MV-4-11 (cell line): ENCODE results near the gene KCNH4.

Experiments used
- DNase-seq: peaks from one replicate; lab custom pipeline; 2025; lab: John Stamatoyannopoulos, UW

The KCNH4 gene

DNA sequence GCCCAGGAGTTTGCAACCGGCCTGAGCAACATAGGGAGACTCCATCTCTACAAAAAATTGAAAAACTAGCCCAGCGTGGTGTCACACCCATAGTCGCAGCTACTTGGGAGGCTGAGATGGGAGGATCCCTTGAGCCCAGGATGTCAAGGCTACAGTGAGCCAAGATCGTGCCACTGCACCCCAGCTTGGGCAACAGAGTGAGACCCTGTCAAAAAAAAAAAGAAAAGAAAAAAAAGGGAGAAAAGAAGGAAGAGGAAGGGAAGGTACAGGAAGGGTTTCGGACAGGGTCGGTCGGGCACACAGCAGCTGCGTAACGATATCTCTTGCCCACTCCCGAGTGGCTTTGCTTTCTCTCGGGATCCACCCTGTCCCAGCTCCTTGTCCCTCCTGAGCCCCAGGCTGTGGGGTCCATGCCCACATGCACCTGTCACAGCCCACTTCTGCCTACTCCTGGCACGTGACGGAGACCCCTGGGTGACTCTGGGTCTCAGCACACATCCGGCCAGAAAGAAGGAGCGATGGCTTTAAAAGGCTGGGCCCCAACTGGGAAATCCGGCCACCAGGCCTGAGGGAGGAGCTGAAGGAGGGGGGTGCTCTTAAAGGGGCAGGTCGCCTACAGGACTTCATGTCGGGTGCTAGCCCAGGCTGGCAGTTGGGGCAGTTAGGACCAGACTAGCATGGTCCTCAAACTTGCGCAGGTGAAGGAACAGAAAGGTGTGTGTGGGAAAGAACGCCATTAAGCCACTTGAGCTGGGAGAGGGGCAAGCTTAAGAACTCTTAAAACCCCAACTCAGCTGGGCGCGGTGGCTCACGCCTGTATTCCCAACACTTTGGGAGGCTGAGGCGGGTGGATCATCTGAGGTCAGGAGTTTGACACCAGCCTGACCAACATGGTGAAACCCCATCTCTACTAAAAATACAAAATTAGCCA lies 13.3 kb upstream of the KCNH4 start, which contains the start of gene GHDC:
Gene GHDC, minus strand, starts transcription at position 526 of the 931 bp plus-strand sequence. CDS start 913 bp downstream, outside the sequence.
- DNase-seq: peak; percentile 84

DNA sequence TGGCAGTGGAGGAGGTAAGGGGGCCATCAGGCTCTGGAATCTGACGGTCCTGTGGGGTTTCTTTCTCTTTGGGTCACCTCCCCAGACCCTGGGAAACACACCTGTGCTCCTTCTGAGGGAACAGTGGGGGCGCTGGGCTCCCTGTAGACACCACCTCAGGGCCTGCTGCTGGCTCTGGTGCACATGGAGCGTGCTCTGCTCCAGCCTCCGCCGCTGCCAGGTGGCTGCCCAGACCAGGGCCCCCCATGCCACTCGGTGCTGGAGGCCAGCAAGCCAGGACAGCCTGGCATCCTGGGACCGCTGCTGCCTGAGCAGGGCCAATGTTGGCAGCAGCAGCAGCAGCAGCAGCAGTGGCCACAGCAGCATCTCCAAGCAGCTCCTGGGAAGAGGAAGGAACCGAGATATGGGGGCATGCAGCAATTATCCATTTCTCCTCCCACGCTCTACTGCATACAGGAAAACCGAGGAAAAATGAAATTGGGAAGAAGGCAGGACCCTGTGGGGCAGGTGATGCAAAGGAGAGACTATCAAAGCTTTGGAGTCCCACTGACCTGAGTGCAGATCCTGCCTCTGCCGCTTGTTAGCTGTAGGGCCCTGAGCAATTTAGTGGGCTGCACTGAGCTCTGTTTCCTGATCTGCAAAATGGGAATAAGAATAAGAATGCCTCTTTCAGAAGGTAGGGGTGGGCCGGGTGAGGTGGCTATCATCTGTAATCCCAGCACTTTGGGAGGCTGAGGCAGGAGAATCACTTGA lies 12.4 kb upstream of the KCNH4 start:
- no peak for DNase-seq

DNA sequence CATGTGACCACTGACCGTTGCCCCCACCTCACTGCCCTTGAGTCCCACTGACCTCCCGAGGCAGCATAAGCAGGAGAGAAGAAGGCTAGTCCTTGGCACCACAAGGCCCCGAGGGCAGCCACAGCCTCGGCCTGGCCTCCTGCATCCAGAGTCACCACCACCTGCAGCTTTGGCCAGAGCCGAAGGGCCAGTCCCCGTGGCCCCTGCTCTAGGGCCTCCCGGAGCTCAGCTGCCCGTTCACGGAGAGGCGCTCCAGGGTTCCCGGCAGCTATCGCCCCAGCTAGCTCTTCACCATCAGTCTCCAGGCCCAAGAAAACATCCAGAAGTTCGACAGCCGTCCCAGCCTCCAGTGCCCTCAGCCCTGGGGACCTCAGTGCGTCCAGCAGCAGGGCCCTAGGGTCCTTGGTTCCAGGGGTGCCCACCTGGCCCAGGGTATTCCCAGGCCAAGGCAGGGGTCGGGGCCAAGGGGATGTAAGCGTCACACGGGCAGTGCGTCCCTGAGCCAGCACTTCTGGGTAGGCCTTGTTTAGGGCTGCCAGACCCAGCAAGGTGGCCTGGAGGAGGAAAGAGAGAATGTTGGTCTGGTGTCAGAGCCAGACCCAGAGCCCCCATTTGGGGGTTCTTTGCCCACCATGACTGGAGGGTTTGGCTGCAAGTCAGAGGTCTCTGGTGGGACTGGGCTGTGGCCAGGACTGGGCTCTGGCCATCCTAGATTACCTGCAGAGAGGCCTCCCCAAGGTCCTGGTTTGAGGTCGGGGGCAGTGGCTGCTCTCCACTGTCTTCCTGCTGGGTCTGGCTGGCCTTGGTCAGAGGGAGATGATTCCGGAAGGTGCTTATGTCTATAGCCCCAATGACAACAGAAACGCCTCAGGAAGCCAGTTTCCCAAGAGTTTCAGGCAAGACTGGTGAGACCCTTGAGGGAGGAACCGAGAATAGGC lies 11.5 kb upstream of the KCNH4 start:
- peak; percentile 17 for DNase-seq

DNA sequence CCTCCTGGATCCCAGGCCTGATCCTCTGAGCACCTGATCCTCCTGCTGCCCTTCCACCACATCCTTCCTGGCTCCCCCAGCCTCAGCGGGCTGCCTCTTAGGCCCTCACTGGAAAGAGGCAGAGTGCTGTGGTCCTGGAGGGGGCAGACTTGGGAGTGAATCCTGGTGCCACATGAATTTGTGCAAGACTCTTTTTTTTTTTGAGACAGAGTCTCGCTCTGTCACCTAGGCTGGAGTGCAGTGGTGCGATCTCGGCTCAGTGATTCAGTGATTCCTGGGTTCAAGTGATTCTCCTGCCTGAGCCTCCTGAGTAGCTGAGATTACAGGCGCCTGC lies 10.3 kb upstream of the KCNH4 start:
- DNase-seq: no peak

DNA sequence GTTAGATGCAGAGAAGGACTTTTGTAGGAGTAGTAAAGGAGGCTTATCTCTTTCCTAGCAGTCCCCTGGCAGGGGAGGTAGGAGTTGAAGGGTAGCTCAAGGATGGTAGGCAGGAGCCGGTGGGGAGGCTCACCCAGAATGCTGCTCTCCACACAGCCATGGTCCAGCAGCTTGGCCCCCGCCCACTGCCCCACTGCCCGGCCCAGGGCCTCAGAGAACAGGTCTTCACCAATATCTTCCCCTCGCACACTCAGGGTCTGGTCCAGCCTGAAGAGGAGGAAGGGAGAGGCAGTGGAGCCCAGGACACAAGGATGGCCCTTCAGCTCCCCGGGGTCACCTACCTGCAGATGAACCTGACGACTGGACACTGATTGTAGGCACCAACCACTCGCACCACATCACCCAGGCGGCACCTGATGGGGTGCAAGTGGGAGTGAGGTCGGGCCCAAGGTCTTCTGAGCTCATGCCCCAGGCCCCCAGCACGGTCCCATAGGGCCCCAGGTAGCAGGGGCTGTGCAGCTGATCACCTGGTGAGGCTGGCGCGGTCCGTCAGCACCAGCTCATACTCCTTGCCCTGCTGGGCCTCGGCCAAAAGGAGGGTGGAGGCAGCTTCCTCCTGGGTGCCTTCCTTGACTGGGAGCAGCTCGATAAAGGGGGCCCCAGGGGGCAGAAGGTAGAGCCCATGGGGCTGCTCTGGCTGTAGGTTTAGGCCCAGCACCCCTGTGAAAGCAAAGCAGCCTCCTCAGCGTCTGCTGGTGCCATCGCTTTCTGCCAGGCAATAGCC lies 9.7 kb upstream of the KCNH4 start:
- no peak for DNase-seq

DNA sequence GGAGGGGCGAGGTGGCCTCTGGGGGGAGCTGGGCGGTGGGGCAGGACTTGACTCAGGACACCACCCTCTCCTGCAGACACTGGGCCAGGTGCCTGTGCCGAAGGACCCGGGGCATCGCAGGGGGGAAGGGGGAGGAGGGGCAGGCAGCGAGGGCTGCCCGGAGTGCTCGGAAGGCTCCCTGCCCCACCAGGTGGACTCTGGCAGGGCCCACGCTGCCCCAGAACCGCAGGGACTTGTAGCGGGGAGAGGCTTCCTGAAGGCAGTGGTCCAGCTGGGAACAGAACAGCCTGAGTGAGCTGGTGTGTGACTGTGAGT lies 8.7 kb upstream of the KCNH4 start:
- DNase-seq: no peak

DNA sequence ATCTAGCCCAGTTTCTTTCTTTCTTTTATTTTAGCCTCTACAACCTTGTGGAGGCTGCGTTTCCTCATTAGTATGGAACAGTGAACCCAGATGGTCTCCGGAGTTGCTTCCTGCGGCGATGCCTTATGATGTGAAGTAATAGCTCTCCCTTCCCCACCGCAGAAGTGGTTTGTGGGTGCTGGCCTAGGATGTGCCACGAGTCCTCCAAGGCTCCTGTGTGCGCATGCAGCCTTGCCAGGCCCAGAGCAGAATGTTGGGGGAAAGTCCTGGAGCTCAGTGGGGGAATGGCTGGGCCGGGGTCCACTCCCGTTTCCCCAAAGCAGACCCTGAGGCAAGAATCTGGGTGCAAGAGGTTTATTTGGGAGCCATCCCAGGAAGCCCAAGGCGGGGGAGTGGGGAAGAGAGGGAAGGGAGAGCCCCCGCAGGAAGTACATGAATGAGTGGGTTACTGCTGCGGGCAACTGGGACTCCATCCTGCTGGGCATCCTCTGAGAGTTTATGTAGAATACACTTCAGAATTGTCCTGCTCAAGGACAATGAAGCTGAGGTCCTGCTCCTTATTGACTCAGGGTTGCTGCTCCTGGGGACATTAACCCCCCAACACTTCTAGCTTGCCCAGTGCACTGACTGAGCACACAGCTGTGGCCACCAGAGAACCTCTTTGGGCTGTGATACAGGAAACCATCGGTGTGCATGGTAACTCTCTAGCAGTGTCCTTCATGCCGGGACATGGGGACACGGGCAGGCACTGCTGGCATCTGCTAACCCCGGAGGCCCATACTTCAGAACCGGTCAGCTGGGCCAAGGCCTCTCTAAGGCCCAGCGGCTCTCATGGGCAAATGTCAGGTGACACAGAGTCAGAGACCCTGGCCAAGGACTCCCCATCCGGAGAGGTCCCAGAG lies 8.1 kb upstream of the KCNH4 start:
- peak; percentile 98 for DNase-seq

DNA sequence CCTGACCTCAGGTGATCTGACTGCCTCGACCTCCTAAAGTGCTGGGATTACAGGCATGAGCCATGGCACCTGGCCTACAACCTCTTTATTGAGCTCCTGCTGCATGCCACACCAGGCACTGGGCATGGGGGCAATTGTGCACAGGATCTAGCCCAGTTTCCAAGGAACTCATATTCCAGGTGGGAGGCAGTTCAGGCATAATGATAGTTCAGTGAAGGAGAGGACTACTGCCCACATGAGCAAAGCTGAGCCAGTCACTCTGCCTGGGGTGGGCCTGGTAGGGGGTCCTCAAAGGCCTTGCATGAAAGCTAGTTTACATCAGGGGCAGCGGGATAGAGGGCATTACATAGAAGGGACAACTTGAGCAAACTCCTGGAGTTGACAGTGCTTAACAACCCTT lies 6.9 kb upstream of the KCNH4 start:
- DNase-seq: no peak

DNA sequence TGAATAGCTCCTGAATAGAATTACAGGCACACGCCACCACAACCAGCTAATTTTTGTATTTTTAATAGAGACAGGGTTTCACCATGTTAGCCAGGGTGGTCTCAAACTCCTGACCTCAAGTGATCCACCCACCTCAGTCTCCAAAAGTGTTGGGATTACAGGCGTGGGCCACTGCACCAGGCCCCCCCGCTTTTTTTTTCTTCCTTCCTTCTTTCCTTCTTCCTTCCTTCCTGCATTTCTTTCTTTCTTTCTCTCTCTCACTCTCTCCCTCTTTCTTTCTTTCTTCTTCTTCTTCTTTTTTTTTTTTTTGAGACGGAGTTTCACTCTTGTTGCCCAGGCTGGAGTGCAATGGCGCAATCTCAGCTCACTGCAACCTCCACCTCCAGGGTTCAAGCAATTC lies 5.2 kb upstream of the KCNH4 start:
- DNase-seq: peak; percentile 17

DNA sequence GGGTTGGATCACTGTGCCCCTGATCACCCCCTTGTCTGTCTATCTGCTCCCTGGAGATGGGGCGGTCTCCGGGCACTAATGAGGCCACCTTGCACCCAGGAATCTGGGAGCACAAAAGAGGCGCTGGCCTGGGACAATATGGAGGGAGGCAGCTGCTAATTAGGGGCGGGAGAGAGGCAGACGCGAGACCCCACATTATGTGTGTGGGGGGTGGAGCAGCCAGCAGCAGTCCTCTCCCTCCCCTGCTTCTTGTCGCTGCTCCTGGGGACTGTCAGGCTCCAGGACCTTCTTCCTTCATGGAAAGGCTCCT lies 4.6 kb upstream of the KCNH4 start:
- DNase-seq: no peak

DNA sequence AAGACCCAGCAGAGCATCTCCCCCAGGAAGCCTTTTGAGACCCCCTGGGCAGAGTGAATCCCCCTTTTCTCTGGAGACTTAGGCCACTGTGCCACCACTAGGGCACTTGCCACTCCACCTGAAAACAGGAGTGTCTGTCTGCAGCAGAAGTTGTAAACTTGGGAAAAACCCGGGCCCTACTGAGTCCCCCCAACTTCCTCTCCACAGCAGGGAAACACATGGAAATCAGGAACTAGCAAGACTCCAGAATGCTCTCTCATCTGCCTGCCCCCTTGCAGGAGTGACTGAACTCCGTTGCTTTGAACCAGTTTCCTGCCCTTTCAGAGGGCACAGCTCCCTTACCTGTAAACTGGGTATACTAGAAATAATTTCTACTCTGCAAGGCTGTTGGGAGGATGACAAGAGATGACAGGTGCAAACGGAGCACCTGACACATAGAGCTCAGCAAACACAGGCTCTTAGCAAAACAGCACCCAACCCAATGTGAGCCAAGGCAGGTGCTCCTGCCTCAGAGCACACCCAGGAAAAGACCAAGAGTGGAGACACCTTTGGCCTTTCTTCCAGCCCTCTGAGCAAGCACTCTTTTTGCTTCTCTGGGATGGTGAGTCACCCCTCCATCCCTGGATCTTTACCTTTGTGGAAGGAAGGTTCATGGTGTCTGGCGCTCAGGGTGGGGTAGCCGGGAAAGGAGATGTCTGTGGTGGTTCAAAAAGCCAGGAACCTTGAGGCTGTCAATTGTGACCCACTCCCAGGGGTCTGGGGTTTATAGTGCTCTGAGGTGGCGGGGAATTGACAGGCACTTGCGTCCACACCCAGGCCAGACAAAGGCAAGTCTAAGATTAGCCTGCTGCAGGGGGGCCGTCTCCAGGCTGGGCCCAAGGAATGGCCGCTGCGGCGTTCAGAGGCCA lies 4.0 kb upstream of the KCNH4 start, which contains the start of gene HCRT:
Gene HCRT, minus strand, starts transcription at position 740 of the 908 bp plus-strand sequence. Its CDS starts 87 bp downstream, at position 653.
- DNase-seq: no peak

DNA sequence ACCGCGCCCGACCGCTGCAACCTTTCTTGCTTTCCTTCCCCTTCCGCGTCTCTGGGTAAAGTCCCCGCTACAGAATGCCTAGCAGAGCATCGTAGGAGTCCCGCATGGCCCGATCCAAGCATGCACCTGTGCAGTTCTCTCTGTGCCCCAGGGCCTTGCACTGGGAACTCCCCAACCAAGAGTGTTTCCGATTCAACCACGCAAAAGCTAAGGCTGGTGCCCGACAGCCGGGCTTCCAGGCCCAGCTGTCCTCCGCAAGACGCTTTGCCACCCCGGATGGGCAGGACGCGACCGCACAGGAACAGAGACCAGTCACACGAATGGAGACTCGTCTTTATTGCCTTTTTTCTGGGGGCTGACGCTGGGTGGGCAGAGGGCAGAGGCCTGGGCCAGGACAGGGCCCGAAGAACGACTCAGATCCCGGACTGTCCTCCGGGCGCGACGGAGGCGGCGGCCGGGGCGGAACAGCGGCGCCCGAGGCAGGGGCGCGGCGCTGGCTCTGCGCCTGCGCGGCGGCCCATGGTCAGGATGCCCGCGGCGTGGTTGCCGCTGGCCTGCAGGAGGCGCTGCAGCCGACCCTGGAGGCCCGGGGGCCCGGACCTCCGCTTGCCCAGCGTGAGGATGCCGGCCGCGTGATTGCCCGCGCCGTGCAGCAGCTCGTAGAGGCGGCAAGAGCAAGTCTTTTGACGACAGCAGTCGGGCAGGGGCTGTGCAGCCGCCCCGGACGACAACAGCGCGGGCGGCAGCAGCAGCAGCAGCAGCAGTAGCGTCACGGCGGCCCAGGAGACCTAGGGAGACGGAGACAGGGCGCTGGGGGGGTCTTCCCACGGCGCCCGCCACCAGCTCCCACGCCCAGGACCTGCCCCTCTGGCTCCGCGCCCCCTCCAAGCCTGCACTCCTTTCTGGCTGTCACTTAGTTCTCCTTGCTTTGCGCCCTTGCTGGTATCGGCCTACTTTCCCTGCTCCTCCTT lies 3.1 kb upstream of the KCNH4 start:
- peak; percentile 69 for DNase-seq

DNA sequence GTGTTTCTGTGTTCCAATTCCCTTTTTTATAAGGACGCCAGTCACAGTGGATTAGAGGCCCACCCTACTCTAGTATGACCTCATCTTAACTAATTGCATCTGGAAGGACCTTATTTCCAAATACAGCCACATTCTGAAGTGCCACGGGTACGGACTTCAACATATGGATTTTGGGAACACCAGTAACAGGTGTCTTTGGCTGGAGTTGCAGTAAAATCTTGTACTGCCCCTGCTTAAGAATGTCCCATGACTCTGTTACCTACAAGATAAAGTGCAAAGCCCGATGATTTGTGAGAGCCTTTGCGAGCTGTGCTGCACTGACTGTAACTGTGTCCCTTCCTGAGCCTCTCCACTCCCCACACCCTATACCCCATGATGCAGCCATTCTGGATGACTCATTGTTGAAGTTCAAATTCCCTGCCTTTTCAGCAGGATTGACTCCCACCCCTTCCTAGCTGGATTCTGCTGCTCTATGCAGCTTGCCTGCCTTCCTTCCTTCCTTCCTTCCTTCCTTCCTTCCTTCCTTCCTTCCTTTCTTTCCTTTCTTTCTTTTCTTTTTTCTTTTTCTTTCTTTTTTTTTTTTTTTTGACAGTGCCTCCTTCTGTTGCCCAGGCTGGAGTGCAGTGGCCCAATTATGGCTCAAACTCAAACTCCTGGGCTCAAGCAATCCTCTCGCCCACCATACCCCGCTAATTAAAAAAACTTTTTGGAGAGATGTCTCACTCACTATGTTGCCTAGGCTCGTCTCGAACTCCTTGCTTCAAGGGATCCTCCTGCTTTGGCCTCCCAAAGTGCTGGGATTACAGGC lies 2.2 kb upstream of the KCNH4 start:
- peak; percentile 46 for DNase-seq

DNA sequence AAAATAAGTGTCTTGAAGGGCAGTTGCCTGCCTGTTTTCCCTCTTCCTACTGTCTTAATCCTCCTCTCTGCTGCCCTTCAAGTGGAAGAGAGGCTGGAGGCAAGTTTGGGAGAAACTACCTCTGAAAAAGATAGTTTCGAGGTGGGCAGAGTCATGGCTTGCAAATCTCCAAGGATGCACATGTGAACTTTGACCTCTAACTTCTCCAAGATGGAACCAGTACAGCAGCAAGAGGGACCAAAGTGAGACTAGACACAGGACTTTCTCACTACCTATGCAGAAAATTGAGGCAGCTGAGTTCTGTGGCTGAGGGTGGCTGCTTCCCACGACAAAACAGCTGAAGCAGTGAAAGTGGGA lies 887 bp upstream of the KCNH4 start:
- no peak for DNase-seq

DNA sequence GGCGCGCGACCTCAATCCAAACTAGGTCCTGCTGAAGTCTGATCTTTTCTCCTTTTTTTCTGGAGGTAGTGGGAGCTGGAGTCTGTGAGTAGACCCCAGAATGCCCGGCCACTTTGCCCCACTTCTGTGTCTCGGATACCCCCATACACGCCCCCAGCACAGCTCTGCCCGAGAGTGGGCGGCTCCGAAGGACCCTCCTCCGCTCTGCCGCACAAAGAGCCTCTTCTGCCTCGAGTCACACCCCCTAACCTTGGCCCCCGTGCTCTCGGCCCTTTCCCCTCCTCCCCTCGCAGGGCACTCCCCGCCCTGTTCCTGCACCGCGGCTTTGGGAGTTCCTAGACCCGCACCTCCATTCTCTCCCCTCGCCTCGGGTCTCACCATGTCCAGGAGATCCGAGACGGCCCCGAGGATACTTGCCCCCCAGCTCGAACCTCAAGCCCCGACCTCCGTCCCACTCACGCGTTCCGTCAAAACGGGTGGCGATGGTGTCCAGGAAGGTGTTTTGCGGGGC lies 476 bp downstream of the KCNH4 start:
- DNase-seq: no peak

DNA sequence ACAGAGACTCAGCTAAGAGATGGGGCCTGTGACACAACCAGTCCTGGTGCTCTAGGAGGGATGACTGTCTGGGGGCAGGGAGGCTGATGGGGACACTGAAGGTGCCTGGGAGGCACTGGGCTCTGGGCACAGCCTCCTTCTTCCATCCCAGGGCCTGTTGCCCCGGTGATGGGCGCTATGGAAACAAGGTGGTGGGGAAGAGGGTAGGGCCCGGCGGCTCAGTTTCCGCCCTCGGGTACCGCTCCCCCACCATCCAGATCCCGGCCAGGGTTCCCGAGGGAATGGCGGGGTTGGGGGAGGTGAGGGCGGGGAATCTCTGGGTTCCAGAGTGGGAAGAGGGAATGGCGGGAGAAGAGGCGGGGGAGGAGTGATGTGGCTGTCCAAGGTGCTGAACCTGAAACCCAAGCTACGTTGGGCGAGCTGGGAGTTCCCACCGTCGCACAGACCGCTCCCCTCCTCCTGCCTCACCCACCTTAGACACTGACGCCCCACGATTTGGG lies 981 bp downstream of the KCNH4 start:
- no peak for DNase-seq

DNA sequence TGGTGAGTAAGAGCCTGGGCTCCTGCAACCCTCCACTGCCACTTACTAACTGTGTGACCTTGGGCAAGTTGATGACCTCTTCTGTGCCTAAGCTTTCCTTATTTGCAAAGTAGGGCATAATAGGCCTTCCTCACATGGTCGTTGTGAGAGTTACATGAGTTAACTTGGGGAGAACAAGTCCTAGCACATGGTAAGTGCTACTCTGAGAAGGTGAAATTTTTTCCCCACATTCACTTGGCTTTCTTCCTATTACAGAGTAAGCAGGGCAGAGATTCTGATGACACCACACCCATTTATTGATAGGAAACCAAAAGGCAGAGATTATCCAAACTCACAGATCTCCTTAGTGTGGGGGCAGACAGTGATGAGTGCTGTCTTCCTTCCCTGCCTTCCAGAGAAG lies 1.6 kb downstream of the KCNH4 start:
- no peak for DNase-seq
